Measurements from ENCODE around the gene TNS1.

The TNS1 gene

DNA sequence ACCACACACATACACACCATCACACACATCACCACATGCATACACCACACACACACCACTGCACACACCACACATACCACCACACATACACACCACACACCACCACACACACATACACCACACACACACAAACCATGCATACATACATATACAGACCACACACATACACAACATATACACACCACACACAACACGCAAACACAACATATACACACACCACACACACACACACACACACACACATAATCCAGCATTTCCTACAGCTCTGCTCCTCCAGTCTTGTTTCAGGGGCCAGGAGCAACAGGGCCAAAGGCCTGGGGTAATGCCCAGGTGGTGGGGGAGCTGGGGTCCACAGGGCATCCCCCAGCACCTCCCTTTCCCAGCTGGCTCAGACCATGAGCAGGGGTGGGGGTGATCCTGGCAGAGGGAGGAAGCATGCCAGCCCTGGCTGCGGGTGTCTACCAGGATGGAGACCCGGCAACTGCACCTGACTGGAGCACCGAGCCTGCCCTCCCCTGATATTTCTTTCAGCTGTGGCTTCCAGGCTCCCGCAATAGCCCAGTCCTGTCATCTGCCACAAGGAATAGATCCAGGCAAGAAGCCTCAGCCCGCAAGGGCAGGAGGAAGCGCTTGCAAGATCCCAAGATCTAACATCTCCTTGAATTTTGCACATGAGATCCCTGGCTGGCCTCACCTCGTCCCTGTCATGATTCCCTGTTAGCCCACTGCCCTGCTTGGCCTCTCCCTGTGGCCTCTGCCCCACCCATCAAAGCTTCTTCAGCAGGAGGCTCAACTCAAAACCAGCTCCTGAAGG, 196.9 kb downstream of the TNS1 start:
- TF ChIP-seq, protein P1, sequence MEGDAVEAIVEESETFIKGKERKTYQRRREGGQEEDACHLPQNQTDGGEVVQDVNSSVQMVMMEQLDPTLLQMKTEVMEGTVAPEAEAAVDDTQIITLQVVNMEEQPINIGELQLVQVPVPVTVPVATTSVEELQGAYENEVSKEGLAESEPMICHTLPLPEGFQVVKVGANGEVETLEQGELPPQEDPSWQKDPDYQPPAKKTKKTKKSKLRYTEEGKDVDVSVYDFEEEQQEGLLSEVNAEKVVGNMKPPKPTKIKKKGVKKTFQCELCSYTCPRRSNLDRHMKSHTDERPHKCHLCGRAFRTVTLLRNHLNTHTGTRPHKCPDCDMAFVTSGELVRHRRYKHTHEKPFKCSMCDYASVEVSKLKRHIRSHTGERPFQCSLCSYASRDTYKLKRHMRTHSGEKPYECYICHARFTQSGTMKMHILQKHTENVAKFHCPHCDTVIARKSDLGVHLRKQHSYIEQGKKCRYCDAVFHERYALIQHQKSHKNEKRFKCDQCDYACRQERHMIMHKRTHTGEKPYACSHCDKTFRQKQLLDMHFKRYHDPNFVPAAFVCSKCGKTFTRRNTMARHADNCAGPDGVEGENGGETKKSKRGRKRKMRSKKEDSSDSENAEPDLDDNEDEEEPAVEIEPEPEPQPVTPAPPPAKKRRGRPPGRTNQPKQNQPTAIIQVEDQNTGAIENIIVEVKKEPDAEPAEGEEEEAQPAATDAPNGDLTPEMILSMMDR (IDR thresholded peaks at IDR 0.05; ENCODE audit: insufficient read depth, low read length), result no peak
- TF ChIP-seq POLR2AphosphoS5 (IDR thresholded peaks at IDR 0.05; ENCODE audit: low read depth) (no peak), GABPA (IDR thresholded peaks at IDR 0.05; ENCODE audit: low read depth) (no peak), SPI1 (IDR thresholded peaks at IDR 0.05; ENCODE audit: borderline replicate concordance, low read depth) (no peak)
- TF ChIP-seq, protein P2, sequence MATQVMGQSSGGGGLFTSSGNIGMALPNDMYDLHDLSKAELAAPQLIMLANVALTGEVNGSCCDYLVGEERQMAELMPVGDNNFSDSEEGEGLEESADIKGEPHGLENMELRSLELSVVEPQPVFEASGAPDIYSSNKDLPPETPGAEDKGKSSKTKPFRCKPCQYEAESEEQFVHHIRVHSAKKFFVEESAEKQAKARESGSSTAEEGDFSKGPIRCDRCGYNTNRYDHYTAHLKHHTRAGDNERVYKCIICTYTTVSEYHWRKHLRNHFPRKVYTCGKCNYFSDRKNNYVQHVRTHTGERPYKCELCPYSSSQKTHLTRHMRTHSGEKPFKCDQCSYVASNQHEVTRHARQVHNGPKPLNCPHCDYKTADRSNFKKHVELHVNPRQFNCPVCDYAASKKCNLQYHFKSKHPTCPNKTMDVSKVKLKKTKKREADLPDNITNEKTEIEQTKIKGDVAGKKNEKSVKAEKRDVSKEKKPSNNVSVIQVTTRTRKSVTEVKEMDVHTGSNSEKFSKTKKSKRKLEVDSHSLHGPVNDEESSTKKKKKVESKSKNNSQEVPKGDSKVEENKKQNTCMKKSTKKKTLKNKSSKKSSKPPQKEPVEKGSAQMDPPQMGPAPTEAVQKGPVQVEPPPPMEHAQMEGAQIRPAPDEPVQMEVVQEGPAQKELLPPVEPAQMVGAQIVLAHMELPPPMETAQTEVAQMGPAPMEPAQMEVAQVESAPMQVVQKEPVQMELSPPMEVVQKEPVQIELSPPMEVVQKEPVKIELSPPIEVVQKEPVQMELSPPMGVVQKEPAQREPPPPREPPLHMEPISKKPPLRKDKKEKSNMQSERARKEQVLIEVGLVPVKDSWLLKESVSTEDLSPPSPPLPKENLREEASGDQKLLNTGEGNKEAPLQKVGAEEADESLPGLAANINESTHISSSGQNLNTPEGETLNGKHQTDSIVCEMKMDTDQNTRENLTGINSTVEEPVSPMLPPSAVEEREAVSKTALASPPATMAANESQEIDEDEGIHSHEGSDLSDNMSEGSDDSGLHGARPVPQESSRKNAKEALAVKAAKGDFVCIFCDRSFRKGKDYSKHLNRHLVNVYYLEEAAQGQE (IDR thresholded peaks at IDR 0.05; ENCODE audit: insufficient replicate concordance, low read depth), result no peak
- Histone ChIP-seq H3K27ac (replicated peaks) (no peak overlapping the region), H3K4me3 (replicated peaks; ENCODE audit: insufficient read depth, low read length) (no peak overlapping the region), H3K27me3 (ENCODE audit: insufficient read depth, poor library complexity, severe bottlenecking) (no peaks in the 10 kb centered on the region)
- DNase-seq (ENCODE audit: low read depth in 1 of 2, low spot score in 1 of 2), result no peak

DNA sequence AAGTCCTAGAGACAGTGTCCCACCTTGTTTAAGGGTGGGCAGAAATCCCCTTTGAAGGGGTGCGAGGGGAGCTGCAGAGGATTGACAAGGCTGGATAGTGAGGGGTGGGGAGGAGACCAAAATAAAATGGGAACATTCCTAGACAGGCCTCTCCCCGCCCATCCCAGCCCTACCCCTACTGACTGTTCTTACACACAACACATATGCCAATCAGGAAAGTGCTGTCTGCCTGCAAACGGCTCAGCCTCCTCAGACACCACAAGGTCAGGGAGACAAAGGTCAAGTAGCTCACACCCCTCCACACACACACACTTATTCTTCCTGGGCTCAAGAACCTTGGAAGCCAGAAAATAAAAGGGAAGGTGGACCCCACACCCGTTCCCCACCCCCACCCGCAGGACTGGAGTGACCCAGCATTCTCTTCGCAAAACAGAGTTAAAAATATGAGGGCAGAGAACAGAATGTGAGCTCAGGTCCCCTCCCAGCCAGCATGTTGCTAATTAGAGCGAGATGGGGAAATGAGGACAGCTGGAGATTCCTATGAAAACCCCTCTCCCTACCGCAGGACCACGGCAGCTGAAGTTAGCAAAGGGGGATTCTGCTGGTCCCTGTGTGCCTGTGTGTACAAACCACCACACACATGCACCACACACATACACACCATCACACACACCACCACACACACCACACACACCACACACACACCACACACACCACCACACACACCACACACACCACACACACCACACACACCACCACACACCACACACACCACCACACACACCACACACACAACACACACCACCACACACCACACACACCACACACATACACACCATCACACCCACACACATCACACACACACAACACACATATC, 197.8 kb downstream of the TNS1 start:
- no peak for DNase-seq (ENCODE audit: low read depth in 1 of 2, low spot score in 1 of 2)
- Histone ChIP-seq H3K4me3 (replicated peaks; ENCODE audit: insufficient read depth, low read length) (no peak overlapping the region), H3K27me3 (ENCODE audit: insufficient read depth, poor library complexity, severe bottlenecking) (no peaks in the 10 kb centered on the region), H3K27ac (replicated peaks) (no peak overlapping the region)
- no peak for TF ChIP-seq SPI1 (IDR thresholded peaks at IDR 0.05; ENCODE audit: borderline replicate concordance, low read depth)
- TF ChIP-seq POLR2AphosphoS5 (IDR thresholded peaks at IDR 0.05; ENCODE audit: low read depth), result no peak
- TF ChIP-seq, protein P1 (IDR thresholded peaks at IDR 0.05; ENCODE audit: insufficient read depth, low read length), result no peak
- TF ChIP-seq GABPA (IDR thresholded peaks at IDR 0.05; ENCODE audit: low read depth), result no peak
- TF ChIP-seq, protein P2 (IDR thresholded peaks at IDR 0.05; ENCODE audit: insufficient replicate concordance, low read depth), result no peak

DNA sequence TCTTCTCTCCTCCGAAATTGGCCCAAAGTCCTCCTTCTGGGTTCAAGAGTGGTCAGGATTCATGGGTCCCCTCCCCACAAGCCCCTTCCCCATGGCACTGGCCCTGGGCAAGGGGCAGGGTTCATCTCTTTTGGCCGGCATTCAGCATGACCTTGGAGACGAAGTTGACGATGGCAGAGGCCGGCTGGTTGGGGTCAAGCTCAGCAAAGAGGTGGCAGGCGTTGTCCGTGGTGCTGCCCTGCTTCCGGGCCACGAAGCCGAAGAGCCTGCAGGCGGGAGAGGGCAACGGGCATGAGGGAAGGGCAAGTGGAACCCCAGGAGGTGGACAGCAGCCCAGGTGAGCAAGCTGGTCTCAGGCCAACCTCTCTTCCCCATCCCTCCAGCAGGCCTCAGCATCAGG, 198.5 kb downstream of the TNS1 start:
- H3K27me3 ChIP-seq (ENCODE audit: insufficient read depth, poor library complexity, severe bottlenecking), result no peaks in the 10 kb centered on the region
- no peak overlapping the region for H3K4me3 ChIP-seq (replicated peaks; ENCODE audit: insufficient read depth, low read length)
- TF ChIP-seq, protein P1 (IDR thresholded peaks at IDR 0.05; ENCODE audit: insufficient read depth, low read length), result no peak
- TF ChIP-seq SPI1 (IDR thresholded peaks at IDR 0.05; ENCODE audit: borderline replicate concordance, low read depth), result no peak
- TF ChIP-seq, protein P2 (IDR thresholded peaks at IDR 0.05; ENCODE audit: insufficient replicate concordance, low read depth), result peak; percentile 86
- no peak overlapping the region for H3K27ac ChIP-seq (replicated peaks)
- DNase-seq (ENCODE audit: low read depth in 1 of 2, low spot score in 1 of 2), result no peak
